GM19351 (cell line): Measurements from ENCODE around the gene AVPR2.

Experiments
- ATAC-seq: cut with Tn5 transposase; IDR thresholded peaks from one replicate; pipeline ENCODE4 v1.9.1; 2021; ENCODE audit warnings: mild to moderate bottlenecking, moderate library complexity; ENCODE audit not compliant: unreplicated experiment

AVPR2 gene

GRCh38 chrX:153948847-153949805 lies 44.7 kb downstream of the AVPR2 start:
- no peak for ATAC-seq

DNA sequence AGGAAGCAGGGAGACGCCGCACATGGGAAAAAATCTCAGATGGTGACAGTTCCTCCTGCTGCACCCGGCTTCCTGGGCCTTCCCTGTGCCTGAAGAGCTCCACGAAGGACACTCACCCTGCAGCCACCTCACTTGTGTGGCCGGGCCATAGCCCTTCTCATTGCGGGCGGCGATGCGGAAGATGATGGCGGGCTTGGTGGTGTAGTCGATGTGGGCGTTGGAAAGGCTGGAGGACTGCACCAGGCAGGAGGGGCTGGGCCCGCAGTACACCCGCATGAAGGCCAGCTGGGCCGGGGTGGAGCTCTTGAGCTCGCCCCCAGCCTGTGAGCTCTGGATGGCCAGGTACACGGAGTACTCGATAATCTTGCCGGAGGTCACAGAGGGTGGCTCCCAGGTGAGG lies 45.7 kb downstream of the AVPR2 start:
- ATAC-seq = no peak

DNA sequence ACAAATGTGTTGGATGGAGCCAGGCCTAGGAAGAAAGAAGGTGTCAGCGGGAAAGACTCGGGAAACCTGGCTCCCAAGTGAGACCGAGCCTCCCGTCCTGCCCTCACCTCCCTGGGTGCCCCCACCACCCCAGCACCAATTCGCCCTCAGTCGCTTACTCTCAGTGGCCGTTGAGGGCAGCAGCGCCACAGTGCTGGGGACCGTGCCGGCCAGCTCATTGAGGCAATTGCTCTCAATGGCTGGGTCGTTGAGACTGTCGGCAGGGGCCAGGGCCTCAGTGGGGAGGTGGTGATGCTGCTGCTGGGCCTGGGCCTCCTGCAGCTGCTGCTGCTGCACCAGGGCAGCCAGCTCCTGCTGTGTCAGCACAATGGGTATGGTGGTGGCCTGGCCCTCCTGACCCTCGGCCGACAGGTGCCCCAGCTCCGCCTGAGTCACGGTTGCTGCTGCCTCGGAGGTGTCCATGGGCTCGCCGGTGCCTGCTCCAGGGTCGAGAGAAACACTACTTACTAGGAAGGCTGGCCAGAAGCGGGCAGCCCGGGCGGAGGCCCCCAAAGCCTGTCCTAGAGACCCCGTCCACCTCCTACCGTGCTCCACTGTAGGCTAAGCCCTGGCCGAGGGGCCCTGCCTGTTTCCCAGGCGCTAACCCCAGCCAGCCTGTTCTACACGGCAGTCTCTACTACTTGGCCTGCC lies 47.4 kb downstream of the AVPR2 start:
- ATAC-seq = no peak

DNA sequence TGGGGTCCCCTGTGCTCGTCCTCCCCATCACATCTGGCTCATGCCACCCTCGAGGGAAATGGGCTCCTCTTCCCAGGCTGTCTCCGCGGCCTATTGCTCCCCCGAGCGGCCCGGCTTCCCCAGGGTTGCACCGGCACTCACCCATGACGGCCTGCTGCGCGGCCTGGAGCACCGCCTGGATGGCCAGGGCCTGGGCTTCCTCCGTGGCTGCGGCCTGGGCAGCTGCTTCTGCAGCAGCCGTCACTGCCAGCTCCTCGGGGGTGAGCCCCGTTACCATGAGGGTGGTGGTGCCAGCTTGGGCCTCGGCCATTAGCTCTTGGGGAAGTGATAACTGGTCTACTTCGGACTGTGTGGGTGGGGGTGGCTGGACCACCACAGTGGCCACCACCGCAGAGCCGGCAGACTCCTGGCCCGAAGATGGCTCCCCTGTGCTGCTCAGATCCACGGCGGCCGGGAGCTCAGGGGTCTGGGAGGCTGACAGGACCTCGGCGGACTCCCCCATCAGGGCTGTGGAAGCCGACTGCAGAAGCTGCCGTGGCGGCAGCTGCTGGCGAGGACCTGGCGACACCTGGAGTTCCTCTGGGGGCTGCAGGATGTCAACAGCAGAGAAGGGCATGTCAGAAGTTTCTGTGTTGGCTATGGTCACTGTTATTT lies 48.0 kb downstream of the AVPR2 start:
- no peak for ATAC-seq

- ATAC-seq = peak; percentile 71
These were observed 48.9 kb downstream of the AVPR2 start for GRCh38 chrX:153953342-153953830.

- ATAC-seq = no peak
These were observed 49.6 kb downstream of the AVPR2 start for GRCh38 chrX:153953892-153954557.

GRCh38 chrX:153954558-153955227 lies 50.2 kb downstream of the AVPR2 start:
- ATAC-seq = no peak

- ATAC-seq = no peak
These were observed 50.8 kb downstream of the AVPR2 start for GRCh38 chrX:153955228-153955732.

- no peak for ATAC-seq
These were observed 51.8 kb downstream of the AVPR2 start for GRCh38 chrX:153956044-153956907.
